Activated CD8-positive, alpha-beta T cell treated with anti-CD3 and anti-CD28 coated beads for 36 hours (primary cell): ENCODE results near the gene ATP5MC2. TPM values are rescaled to one million over a fixed set of nuclear protein-coding genes. Genes with fewer than 3 reads are reported as not detected.

Experiments
- ATAC-seq: fragments of 200-7000 bp; cut with Tn5 transposase; one replicate; pipeline ENCODE4 v1.10.0; 2021; ENCODE audit warnings: mild to moderate bottlenecking, moderate library complexity
- CTCF ChIA-PET: fragments of 350-600 bp; sonication (Branson Sonifier 250); formaldehyde crosslinking; loops from one replicate; lab custom pipeline; 2021; ENCODE audit warnings: antibody characterized with exemption; lab: Charles Lee
- POLR2A ChIA-PET: fragments of 350-600 bp; sonication (Branson Sonifier 250); formaldehyde crosslinking; loops from one replicate; lab custom pipeline; 2021; ENCODE audit warnings: antibody characterized with exemption; lab: Charles Lee
- DNase-seq: peaks from one replicate; pipeline ENCODE4 v3.0.0-alpha.2; 2020
- H3K27ac Mint-ChIP-seq: one replicate; pipeline ENCODE4 v1.8.0; 2021; ENCODE audit warnings: mild to moderate bottlenecking, mixed read lengths
- H3K27me3 Mint-ChIP-seq: one replicate; pipeline ENCODE4 v1.8.0; 2021; ENCODE audit warnings: mixed read lengths
- H3K36me3 Mint-ChIP-seq: one replicate; pipeline ENCODE4 v1.8.0; 2021; ENCODE audit warnings: low read depth, mixed read lengths
- H3K4me1 Mint-ChIP-seq: one replicate; pipeline ENCODE4 v1.8.0; 2021; ENCODE audit warnings: low read depth, mixed read lengths
- H3K4me3 Mint-ChIP-seq: one replicate; pipeline ENCODE4 v1.8.0; 2021; ENCODE audit warnings: mild to moderate bottlenecking, moderate library complexity, mixed read lengths
- H3K9me3 Mint-ChIP-seq: one replicate; pipeline ENCODE4 v1.8.0; 2021; ENCODE audit warnings: mixed read lengths
- CTCF ChIP-seq: fragments of 200-600 bp; IDR thresholded peaks from one replicate; pipeline ENCODE4 v1.8.0; 2022; ENCODE audit warnings: antibody characterized with exemption, mild to moderate bottlenecking
- intact Hi-C: fragments of 100-400 bp; cut with micrococcal nuclease; formaldehyde crosslinking; loops from one replicate; pipeline ENCODE4 v1.10.0; 2022
- total RNA-seq, 2 experiments: library from RNA; stranded (reverse); gene quantifications; one replicate each; pipeline ENCODE4 v1.2.3, GENCODE V29; 2021

ATP5MC2 gene
- total RNA-seq, 2 experiments from 2014 or later = 365 to 378 TPM

- intact Hi-C loops = no loop called here
- CTCF ChIA-PET = interaction anchor here (1.3 to 18.9 kb wide), 5 partner anchors 11 to 152 kb away, joined by 3 to 361 read pairs (median 7); no protein-coding TSS in a partner anchor
- Mint-ChIP-seq H3K27me3 (peaks cover 72% of the 10 kb centered on the region), H3K4me1 (peaks cover 27% of the 10 kb centered on the region), H3K36me3 (no peaks in the 10 kb centered on the region), H3K9me3 (no peaks in the 10 kb centered on the region), H3K27ac (no peak overlapping the region), H3K4me3 (peak overlapping the region; percentile 58)
- peak; percentile 59 for DNase-seq
- TF ChIP-seq CTCF = peak; percentile 23
- POLR2A ChIA-PET = interaction anchor here (2.2 kb wide), 1 partner anchor 19 kb away, joined by 10 read pairs; the partner anchor contains the start of gene ATP5MC2
- peak; percentile 85 for ATAC-seq
Measured at GRCh38 chr12:53695152-53696145, 19.6 kb upstream of the ATP5MC2 start.

- H3K9me3 Mint-ChIP-seq = no peaks in the 10 kb centered on the region
- H3K27me3 Mint-ChIP-seq = peaks cover 66% of the 10 kb centered on the region
- no peak for ATAC-seq
- H3K4me3 Mint-ChIP-seq = peak overlapping the region; percentile 58
- H3K4me1 Mint-ChIP-seq = peaks cover 27% of the 10 kb centered on the region
- no peak overlapping the region for H3K27ac Mint-ChIP-seq
- ChIA-PET CTCF (interaction anchor here (1.3 to 18.9 kb wide), 5 partner anchors 10 to 151 kb away, joined by 3 to 361 read pairs (median 7); no protein-coding TSS in a partner anchor), POLR2A (interaction anchor here (2.2 kb wide), 1 partner anchor 19 kb away, joined by 10 read pairs; the partner anchor contains the start of gene ATP5MC2)
- DNase-seq = no peak
- intact Hi-C loops = no loop called here
- no peaks in the 10 kb centered on the region for H3K36me3 Mint-ChIP-seq
- TF ChIP-seq CTCF = no peak
Measured at GRCh38 chr12:53694756-53695151, 18.9 kb upstream of the ATP5MC2 start.

GRCh38 chr12:53688134-53688533 is 12.3 kb upstream of the ATP5MC2 start:
- no peak for ATAC-seq

GRCh38 chr12:53686436-53686835 is 10.6 kb upstream of the ATP5MC2 start:
- CTCF ChIA-PET = interaction anchor here (0.9 to 18.9 kb wide), 8 partner anchors 11 to 178 kb away, joined by 3 to 361 read pairs (median 4); partner anchors contain the start of gene ATP5MC2
- H3K4me1 Mint-ChIP-seq = no peaks in the 10 kb centered on the region
- no peak for TF ChIP-seq CTCF
- peaks cover 13% of the 10 kb centered on the region for H3K27me3 Mint-ChIP-seq
- H3K27ac Mint-ChIP-seq = no peak overlapping the region
- H3K36me3 Mint-ChIP-seq = no peaks in the 10 kb centered on the region
- ATAC-seq = no peak
- no peaks in the 10 kb centered on the region for H3K9me3 Mint-ChIP-seq
- no peak overlapping the region for H3K4me3 Mint-ChIP-seq
- POLR2A ChIA-PET = interaction anchor here (1.0 kb wide), 2 partner anchors 59 to 63 kb away, joined by 3 to 4 read pairs; no protein-coding TSS in a partner anchor
- intact Hi-C loops = no loop called here
- no peak for DNase-seq

More at GRCh38 chr12:53688134-53688533, 12.3 kb upstream of the ATP5MC2 start:
- ChIA-PET POLR2A (interaction anchor here (0.7 kb wide), 1 partner anchor 187 kb away, joined by 3 read pairs; the partner anchor contains the start of gene TARBP2), CTCF (interaction anchor here (1.4 to 18.9 kb wide), 5 partner anchors 10 to 145 kb away, joined by 3 to 361 read pairs (median 6); partner anchors contain the start of gene ATP5MC2)
- no peak for TF ChIP-seq CTCF
- intact Hi-C loops = no loop called here
- Mint-ChIP-seq H3K9me3 (no peaks in the 10 kb centered on the region), H3K36me3 (no peaks in the 10 kb centered on the region), H3K27ac (no peak overlapping the region), H3K27me3 (peaks cover 17% of the 10 kb centered on the region), H3K4me3 (no peak overlapping the region), H3K4me1 (no peaks in the 10 kb centered on the region)
- DNase-seq = no peak
